GM18951 (cell line): Measurements from ENCODE around the gene LAPTM5.

Experiments used
- POLR2A ChIP-seq: IDR thresholded peaks from 4 replicates; pipeline ENCODE4 v1.6.1; 2011; ENCODE audit warnings: mild to moderate bottlenecking; ENCODE audit not compliant: insufficient read length, insufficient read depth; ENCODE audit errors: extremely low read depth
- in situ Hi-C: fragments of 300-500 bp; cut with MboI; formaldehyde crosslinking; loops from one replicate; pipeline ENCODE4 v1.12.0; 2022; ENCODE audit warnings: low sequenced_read_pairs, mixed read lengths, inconsistent platforms; ENCODE audit not compliant: unreplicated experiment

LAPTM5 gene

GRCh38 chr1:30782361-30783255, 25.0 kb upstream of the LAPTM5 start:
- in situ Hi-C loops, result no loop called here
- TF ChIP-seq POLR2A, result no peak

- no peak for TF ChIP-seq POLR2A
- in situ Hi-C loops, result no loop called here
Measured at GRCh38 chr1:30781906-30782305, 24.3 kb upstream of the LAPTM5 start.

- TF ChIP-seq POLR2A, result no peak
- in situ Hi-C loops, result no loop called here
Measured at GRCh38 chr1:30780409-30780808, 22.8 kb upstream of the LAPTM5 start.

GRCh38 chr1:30779294-30780071, 21.9 kb upstream of the LAPTM5 start:
- in situ Hi-C loops, result no loop called here
- no peak for TF ChIP-seq POLR2A

- in situ Hi-C loops, result no loop called here
- TF ChIP-seq POLR2A, result no peak
Measured at GRCh38 chr1:30778979-30779293, 21.4 kb upstream of the LAPTM5 start.

- in situ Hi-C loops, result no loop called here
- TF ChIP-seq POLR2A, result no peak
Measured at GRCh38 chr1:30778154-30778978, 20.8 kb upstream of the LAPTM5 start.

GRCh38 chr1:30777904-30778153, 20.3 kb upstream of the LAPTM5 start:
- in situ Hi-C loops, result no loop called here
- TF ChIP-seq POLR2A, result no peak

GRCh38 chr1:30777060-30777903, 19.7 kb upstream of the LAPTM5 start:
- no peak for TF ChIP-seq POLR2A
- in situ Hi-C loops, result no loop called here

GRCh38 chr1:30776097-30777059, 18.8 kb upstream of the LAPTM5 start:
- TF ChIP-seq POLR2A, result no peak
- in situ Hi-C loops, result no loop called here

GRCh38 chr1:30775433-30775975, 17.9 kb upstream of the LAPTM5 start:
- in situ Hi-C loops, result no loop called here
- TF ChIP-seq POLR2A, result no peak

GRCh38 chr1:30774550-30775432, 17.2 kb upstream of the LAPTM5 start:
- in situ Hi-C loops, result no loop called here
- TF ChIP-seq POLR2A, result no peak
